Neuron (in vitro differentiated cells): Measurements from ENCODE around the gene SCN5A.

Experiments used
- H2AFZ ChIP-seq: one replicate; pipeline ENCODE4 v1.6.1; 2013; ENCODE audit warnings: low read depth, mild to moderate bottlenecking, inconsistent platforms, low read length, moderate library complexity
- H3K27me3 ChIP-seq: one replicate; pipeline ENCODE4 v1.6.1; 2013; ENCODE audit warnings: low read length; ENCODE audit not compliant: insufficient read depth
- H3K36me3 ChIP-seq: one replicate; pipeline ENCODE4 v1.6.1; 2013; ENCODE audit warnings: low read length; ENCODE audit not compliant: insufficient read depth
- H3K4me1 ChIP-seq: one replicate; pipeline ENCODE4 v1.6.1; 2013; ENCODE audit warnings: low read length; ENCODE audit not compliant: insufficient read depth
- H3K4me3 ChIP-seq: 2 replicates; pipeline ENCODE4 v1.5.1; 2013; ENCODE audit warnings: mild to moderate bottlenecking, low read length, moderate library complexity
- H3K9me3 ChIP-seq: one replicate; pipeline ENCODE4 v1.6.1; 2013; ENCODE audit warnings: low read length

The SCN5A gene

DNA sequence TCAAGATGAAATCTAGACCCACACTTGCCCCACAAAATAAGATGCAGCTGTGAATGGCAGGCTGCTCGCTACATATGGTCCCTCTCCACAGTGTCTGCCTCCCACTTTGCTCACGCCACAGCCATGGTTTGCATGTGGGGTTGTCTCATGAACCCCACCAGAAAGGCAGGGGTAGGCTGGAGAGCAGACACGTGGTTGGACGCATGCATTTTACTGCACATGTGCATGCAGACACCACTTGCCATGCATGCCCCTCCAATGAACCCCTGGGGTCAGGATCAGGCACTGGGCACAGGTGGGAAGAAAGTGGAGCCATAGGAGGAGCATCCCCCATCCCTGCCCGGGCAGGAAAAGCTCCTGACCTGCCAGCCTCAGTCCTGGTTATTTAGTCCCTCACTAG, 20.7 kb downstream of the SCN5A start:
- H3K9me3 ChIP-seq, result no peaks in the 10 kb centered on the region
- no peaks in the 10 kb centered on the region for H3K4me1 ChIP-seq
- no peaks in the 10 kb centered on the region for H3K36me3 ChIP-seq
- peaks cover 26% of the 10 kb centered on the region for H3K27me3 ChIP-seq
- no peak overlapping the region for H3K4me3 ChIP-seq
- no peak overlapping the region for H2AFZ ChIP-seq

- Histone ChIP-seq H3K27me3 (peaks cover 18% of the 10 kb centered on the region), H3K4me3 (no peak overlapping the region), H3K9me3 (no peaks in the 10 kb centered on the region), H3K36me3 (no peaks in the 10 kb centered on the region), H3K4me1 (no peaks in the 10 kb centered on the region), H2AFZ (no peak overlapping the region)
Measured at GRCh38 chr3:38627956-38628355, 21.5 kb downstream of the SCN5A start.

DNA sequence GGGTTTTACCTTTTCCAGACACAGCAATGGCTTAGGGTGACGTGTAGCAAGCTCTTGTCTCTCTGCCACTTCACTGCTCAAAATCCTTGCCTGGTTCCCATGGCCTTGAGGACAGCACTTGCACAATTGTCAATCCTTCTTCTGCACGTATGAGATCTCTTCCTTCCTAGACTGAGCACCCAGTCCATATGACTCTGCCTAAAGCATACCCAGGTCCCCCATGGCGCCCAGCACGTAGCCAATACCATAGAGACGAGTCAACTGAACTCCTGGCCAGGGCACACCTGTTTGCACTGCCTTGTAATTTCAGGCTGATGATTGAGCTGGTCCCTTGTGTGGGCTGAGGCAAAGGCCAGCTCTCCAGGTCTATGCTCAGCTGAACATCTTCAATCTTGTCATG, 23.3 kb downstream of the SCN5A start:
- Histone ChIP-seq H3K4me3 (no peak overlapping the region), H3K9me3 (no peaks in the 10 kb centered on the region), H3K36me3 (no peaks in the 10 kb centered on the region), H3K27me3 (peaks cover 3% of the 10 kb centered on the region), H2AFZ (no peak overlapping the region), H3K4me1 (no peaks in the 10 kb centered on the region)

DNA sequence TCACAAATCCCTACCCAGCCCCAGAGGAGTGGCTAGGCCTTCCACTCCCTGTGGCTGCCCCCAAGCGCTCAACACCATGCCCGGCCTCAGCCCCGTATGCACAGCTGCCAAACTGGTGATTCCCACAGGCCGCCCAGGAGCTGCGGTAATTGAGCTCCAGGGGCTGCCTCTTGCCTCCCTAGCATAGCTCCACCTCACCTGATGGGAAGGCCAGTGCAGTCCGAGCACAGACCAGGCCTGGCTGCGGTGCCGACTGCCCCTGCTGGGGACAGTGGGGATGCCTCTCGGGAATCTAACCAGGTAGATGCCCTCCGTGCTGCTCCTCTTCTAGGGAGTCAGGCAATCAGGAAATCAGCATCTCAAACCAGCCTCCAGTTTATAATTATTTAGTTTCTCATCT, 25.9 kb downstream of the SCN5A start:
- Histone ChIP-seq H3K4me1 (no peaks in the 10 kb centered on the region), H3K9me3 (no peaks in the 10 kb centered on the region), H2AFZ (no peak overlapping the region), H3K4me3 (no peak overlapping the region), H3K36me3 (no peaks in the 10 kb centered on the region), H3K27me3 (peaks cover 11% of the 10 kb centered on the region)

DNA sequence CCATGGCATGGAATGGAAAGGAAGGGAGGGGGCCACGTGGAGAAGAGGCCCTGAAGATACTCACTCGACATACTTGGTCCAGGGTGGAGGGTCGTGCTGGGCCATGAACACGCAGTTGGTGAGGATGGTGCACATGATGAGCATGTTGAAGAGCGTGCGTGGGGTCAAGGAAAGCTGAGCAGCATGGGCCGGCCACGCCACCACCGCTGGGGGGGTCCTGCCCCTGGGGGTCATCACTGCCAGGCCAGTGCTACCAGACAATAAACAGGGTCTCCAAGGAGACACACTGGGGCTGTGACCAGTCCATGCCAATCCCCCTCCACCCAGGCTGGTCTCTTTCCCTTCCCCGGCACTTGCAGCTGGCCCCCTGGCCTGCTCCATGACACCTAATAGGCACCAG, 27.2 kb downstream of the SCN5A start:
- Histone ChIP-seq H2AFZ (no peak overlapping the region), H3K36me3 (no peaks in the 10 kb centered on the region), H3K4me3 (no peak overlapping the region), H3K27me3 (peaks cover 15% of the 10 kb centered on the region), H3K9me3 (no peaks in the 10 kb centered on the region), H3K4me1 (no peaks in the 10 kb centered on the region)

DNA sequence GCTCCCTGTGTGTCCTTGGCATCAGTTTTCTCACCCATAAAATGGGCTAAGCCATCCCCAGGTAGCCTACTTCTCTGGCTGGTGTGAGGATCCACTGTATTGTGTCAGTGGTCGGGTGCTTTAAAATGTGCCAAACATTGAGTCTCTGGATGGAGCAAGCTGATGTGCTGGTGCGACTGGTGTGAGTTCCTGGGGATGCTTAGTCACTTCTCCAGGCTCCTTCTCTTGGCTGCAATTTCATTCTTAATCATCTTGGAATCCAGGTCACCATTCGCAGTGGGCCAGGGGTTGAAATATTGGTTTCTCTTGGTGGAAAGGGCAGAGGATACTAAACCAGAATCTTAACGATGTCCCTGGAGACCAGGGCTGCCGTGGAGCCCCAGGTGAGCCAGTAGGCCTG, 29.3 kb downstream of the SCN5A start:
- Histone ChIP-seq H3K27me3 (peaks cover 16% of the 10 kb centered on the region), H2AFZ (no peak overlapping the region), H3K4me1 (no peaks in the 10 kb centered on the region), H3K9me3 (no peaks in the 10 kb centered on the region), H3K36me3 (no peaks in the 10 kb centered on the region), H3K4me3 (no peak overlapping the region)

- Histone ChIP-seq H3K9me3 (no peaks in the 10 kb centered on the region), H3K4me1 (no peaks in the 10 kb centered on the region), H3K36me3 (no peaks in the 10 kb centered on the region), H3K4me3 (no peak overlapping the region), H2AFZ (no peak overlapping the region), H3K27me3 (peaks cover 24% of the 10 kb centered on the region)
Measured at GRCh38 chr3:38618343-38618742, 31.1 kb downstream of the SCN5A start.

DNA sequence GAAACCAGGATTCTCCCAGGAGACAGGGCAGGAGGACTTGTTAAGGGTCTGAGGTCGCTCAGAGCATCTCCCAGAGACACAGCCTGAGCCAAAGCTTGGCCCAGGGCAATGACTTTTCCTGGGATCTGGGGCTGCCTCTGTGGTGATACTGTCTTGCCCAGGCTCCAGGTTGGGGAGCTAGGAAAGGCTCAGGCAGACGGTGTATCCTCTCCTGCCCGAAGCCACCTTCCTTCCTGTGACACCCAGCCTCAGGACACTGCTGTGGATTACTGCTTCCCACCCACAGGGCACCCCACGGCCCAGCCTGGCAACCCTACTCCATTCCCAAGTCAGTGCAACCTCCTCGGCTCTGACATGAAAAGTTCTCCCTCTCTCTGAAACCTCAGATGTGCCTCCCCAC, 31.9 kb downstream of the SCN5A start:
- Histone ChIP-seq H3K4me3 (no peak overlapping the region), H3K9me3 (no peaks in the 10 kb centered on the region), H3K4me1 (no peaks in the 10 kb centered on the region), H2AFZ (no peak overlapping the region), H3K27me3 (peaks cover 24% of the 10 kb centered on the region), H3K36me3 (no peaks in the 10 kb centered on the region)

DNA sequence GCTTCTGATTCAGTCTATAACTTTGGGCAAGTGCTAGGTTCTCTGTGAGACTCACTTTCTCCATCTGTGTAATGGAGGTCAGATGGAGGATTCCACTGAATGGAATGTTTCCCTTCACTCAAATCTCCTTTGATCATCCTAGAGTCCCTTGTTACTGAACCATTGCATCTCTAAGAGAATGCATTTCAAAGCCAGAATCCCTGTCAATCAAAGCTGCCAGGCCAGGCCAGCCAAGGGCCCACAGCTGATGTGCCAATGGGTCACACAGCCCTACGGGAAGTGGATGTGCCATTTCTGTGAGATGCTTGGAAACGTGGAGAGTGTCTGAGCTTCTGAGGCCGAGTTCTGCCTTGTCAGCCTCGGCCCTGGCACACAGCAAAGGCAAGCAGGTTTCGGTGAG, 32.4 kb downstream of the SCN5A start:
- no peaks in the 10 kb centered on the region for H3K36me3 ChIP-seq
- no peaks in the 10 kb centered on the region for H3K9me3 ChIP-seq
- no peak overlapping the region for H2AFZ ChIP-seq
- H3K27me3 ChIP-seq, result peaks cover 24% of the 10 kb centered on the region
- no peaks in the 10 kb centered on the region for H3K4me1 ChIP-seq
- no peak overlapping the region for H3K4me3 ChIP-seq

DNA sequence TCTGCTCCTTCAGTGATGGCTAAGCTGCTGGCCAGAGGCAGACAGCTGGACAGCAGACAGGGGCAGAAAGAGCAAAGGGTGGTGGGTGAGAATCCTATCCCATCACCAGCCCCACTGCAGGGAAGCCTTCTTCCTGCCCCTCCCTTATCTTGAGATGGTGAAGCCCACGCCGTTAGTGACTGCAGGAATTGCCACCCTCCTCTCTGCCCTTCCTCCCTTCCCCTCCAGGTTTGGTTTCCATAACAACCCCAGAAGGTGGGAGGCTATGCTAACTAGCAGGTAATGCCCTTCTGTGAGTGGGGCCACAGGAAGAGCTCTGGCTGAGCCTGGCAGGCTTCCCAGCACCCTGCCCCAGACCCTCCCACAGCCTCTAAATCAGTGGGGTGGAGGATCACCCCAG, 32.8 kb downstream of the SCN5A start:
- Histone ChIP-seq H3K9me3 (no peaks in the 10 kb centered on the region), H2AFZ (no peak overlapping the region), H3K36me3 (no peaks in the 10 kb centered on the region), H3K27me3 (peaks cover 24% of the 10 kb centered on the region), H3K4me1 (no peaks in the 10 kb centered on the region), H3K4me3 (no peak overlapping the region)

GRCh38 chr3:38616111-38616510, 33.4 kb downstream of the SCN5A start:
- no peak overlapping the region for H3K4me3 ChIP-seq
- H3K27me3 ChIP-seq, result peaks cover 24% of the 10 kb centered on the region
- no peaks in the 10 kb centered on the region for H3K9me3 ChIP-seq
- no peak overlapping the region for H2AFZ ChIP-seq
- no peaks in the 10 kb centered on the region for H3K4me1 ChIP-seq
- H3K36me3 ChIP-seq, result no peaks in the 10 kb centered on the region

DNA sequence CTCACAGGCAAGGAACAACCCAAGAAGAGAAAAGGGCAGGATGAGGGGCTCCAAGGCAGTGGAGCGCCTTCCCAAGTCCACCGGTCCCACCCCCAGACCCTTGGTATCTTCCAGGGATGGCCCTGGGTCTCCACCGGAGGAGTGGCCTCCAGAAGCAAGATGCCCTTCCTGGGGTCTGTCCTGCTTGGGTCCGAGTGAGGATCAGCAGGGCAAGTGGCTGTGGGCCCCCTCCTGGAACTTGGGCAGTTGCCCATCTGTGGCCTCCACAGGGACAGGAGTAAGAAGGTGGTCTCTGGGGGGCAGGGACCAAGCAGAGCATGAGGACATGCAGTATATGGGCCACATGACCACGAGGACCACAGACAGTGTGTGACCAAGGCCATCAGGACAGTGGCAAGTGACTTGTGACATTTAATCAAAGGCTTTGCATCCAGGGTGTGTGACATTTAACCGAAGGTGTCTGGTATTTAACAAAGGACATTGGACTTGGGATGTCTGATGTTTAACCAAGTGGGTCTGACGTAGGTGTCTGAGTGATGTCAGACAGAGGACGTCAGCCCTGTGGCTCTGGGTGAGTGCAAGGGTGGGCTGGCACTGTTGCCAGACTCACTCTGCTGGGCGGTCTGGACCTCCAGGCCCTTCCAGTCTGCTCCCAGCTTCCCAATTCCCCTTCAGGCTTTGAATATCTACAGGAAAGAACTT, 34.7 kb downstream of the SCN5A start:
- H3K27me3 ChIP-seq, result peaks cover 24% of the 10 kb centered on the region
- no peaks in the 10 kb centered on the region for H3K4me1 ChIP-seq
- H3K9me3 ChIP-seq, result no peaks in the 10 kb centered on the region
- H2AFZ ChIP-seq, result no peak overlapping the region
- H3K4me3 ChIP-seq, result no peak overlapping the region
- no peaks in the 10 kb centered on the region for H3K36me3 ChIP-seq

DNA sequence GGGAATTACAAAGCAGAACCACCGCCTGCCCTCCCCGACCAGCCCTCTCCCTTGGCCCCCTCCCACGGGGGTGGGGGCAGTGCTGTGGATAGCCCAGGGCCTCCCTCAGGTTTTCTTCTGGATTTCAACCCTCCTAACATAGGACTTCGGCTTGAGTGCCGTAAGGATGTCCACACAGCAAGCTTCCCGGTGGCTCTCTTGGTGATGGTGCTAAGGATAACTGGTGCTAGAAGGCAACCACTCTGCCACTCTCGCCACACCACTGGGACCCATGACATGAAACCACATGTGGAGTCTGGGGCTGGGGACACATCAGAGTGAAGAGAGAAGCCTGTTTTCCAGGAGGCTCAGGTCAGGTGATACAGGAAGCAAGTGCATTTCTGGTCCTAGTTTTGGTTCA, 35.4 kb downstream of the SCN5A start:
- H3K4me1 ChIP-seq, result no peaks in the 10 kb centered on the region
- no peaks in the 10 kb centered on the region for H3K36me3 ChIP-seq
- no peak overlapping the region for H2AFZ ChIP-seq
- H3K9me3 ChIP-seq, result no peaks in the 10 kb centered on the region
- H3K27me3 ChIP-seq, result peaks cover 20% of the 10 kb centered on the region
- H3K4me3 ChIP-seq, result no peak overlapping the region

DNA sequence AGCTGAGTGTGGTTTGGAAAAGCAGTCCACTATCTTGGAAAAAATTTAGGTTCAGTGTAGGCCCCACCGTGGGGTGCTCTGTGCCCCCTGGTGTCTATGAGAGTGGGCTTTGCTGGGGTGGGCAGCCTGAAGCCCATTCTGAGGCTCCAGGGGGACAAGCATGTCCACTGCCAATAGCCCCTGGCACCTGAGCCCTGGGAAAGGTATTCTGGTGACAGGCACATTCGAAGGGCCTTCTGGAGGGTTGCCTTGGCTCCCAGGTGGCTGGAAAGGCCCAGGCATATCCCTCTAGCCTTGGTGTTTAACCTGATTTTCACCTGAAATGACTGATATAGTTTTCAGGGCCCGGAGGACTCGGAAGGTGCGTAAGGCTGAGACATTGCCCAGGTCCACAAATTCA, 36.1 kb downstream of the SCN5A start:
- peaks cover 18% of the 10 kb centered on the region for H3K27me3 ChIP-seq
- H3K4me3 ChIP-seq, result no peak overlapping the region
- H3K9me3 ChIP-seq, result no peaks in the 10 kb centered on the region
- H3K4me1 ChIP-seq, result no peaks in the 10 kb centered on the region
- H2AFZ ChIP-seq, result no peak overlapping the region
- no peaks in the 10 kb centered on the region for H3K36me3 ChIP-seq
